ELR (cell line): ENCODE measurements around the gene ARHGDIG.
"Not testable (repeated sequence)": the region's sequence is repeated elsewhere in the genome, so short reads cannot be mapped to it uniquely, and the experiment has no call there.

Experiments
- DNase-seq: peaks from one replicate; pipeline ENCODE4 v3.0.0-alpha.2; 2015; ENCODE audit warnings: low read depth

ARHGDIG gene

GRCh38 chr16:330741-331140, 50.4 kb downstream of the ARHGDIG start:
- DNase-seq, result no peak

DNA sequence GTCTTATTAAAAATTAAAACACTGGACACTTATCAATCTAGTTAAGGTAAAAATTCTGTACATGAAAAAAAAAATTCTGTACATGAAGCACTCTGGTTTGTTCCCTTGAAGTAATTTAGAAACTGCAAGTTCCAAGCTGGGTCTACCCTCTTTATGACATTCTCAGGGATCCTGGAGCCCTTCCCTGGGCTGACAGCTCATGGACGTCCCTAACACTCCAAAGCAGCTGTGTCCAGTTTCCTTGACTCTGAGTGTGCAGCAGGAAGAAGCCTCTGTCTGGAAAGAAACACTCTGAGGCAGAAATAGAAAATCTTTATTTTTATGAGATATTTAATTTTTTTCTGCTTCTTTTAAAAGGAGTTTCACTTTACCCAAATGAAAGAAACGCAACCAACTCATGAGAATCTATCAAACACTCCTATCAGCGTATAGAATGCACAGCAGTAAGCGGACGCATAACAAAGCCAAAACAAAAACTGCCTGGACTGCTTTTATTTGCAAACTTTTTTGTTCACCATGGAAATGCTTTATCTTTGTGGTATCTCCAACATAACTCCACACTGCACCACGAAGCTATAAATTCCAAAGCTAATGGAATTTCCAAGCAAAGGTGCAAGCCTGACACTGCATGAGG, 50.9 kb downstream of the ARHGDIG start:
- DNase-seq, result not testable (repeated sequence)
